ENCODE measurements around the gene CALY.

The CALY gene

DNA sequence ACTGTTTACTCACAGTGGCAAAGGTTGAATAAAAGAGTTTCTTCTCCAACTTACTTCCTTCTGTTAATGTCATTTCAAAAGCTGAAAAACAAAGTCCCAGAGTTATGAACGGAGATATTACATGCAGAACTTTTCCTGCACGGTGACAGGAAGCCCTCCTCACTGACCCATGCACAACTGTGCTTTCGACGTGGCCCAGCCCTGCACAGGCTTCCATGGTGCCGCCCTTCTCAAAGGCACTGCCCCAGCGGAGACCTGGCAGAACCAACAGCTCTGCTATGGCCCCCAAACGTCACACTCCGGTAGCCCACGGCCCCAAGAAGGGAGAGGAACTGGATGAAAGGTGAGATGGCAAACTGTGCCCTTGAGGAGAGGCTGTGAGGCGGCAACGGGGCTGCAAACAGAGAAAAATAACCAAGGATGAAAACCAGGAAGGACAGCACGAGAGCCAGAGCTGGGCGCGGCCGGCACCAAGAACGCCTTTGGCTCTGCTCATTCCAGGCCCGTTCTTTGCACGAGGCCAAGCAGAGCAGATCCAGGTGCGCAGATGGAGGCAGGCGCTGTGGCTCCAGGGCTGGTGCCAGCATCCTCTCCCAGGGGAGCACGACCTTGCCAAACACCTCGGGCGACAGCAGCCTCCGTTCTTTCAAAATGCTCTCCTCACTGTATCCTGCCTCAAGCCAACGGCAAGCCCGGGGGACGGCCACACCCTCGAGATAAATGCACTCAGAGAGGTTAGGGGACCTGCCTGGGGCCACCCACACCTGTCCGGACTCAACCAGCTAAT lies 28.1 kb upstream of the CALY start:
- TF ChIP-seq WT1 (tag by site-specific recombination; IDR thresholded peaks at IDR 0.05) (no peak), ZNF416 (tag by site-specific recombination; IDR thresholded peaks at IDR 0.05) (no peak), SCRT1 (tag by site-specific recombination; IDR thresholded peaks at IDR 0.05; ENCODE audit: borderline replicate concordance) (no peak)
- no peak overlapping the region for H3K4me3 ChIP-seq (ENCODE audit: low read depth, low read length)
- H3K9me3 ChIP-seq (ENCODE audit: control insufficient read depth, insufficient read depth, low read depth, low read length) = no peaks in the 10 kb centered on the region
- ChIA-PET POLR2A (no interaction called here), CTCF (interaction anchor here (4.2 kb wide), 1 partner anchor 35 kb away, joined by 27 read pairs; no protein-coding TSS in a partner anchor)
- H3K27ac ChIP-seq (ENCODE audit: extremely low read depth, low read depth, low read length) = no peak overlapping the region
- no peaks in the 10 kb centered on the region for H3K4me1 ChIP-seq (ENCODE audit: control insufficient read depth, insufficient read depth, low read length)
- peaks cover 0 to 69% of the 10 kb centered on the region in 2 experiments; a peak in 2 of 3 replicates for H3K36me3 ChIP-seq (ENCODE audit: control insufficient read depth in 2 of 2, insufficient read depth in 1 of 2, low read length in 2 of 2)

DNA sequence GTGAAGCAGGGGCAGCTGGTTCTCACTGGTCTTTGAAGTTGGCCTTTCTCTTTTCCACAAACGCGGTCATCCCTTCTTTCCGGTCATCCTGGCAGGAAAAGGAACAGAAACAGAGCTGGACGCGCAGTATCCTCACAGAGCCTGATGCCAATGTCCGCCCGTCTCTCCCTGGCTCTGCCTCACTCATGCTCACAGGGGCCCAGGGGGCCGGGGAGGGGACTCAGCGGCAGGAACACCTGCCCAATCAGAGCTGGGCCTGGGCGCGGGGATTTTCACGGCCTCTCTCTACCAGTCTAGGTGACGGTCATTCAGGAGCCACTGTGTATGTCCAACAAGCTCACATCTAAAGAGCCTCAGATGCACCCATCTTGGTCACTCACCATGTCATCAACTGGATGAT lies 26.1 kb upstream of the CALY start:
- ChIA-PET CTCF (interaction anchor here (4.2 kb wide), 1 partner anchor 33 kb away, joined by 27 read pairs; no protein-coding TSS in a partner anchor), POLR2A (interaction anchor here (0.6 to 2.6 kb wide), 2 partner anchors 10 to 20 kb away, joined by 4 to 16 read pairs; partner anchors contain the start of gene ECHS1)
- no peaks in the 10 kb centered on the region for H3K9me3 ChIP-seq (ENCODE audit: control insufficient read depth, insufficient read depth, low read depth, low read length)
- H3K36me3 ChIP-seq (ENCODE audit: control insufficient read depth in 2 of 2, insufficient read depth in 1 of 2, low read length in 2 of 2) = peaks cover 0 to 49% of the 10 kb centered on the region in 2 experiments; a peak in 2 of 3 replicates
- no peak overlapping the region for H3K4me3 ChIP-seq (ENCODE audit: low read depth, low read length)
- H3K4me1 ChIP-seq (ENCODE audit: control insufficient read depth, insufficient read depth, low read length) = peaks cover 4% of the 10 kb centered on the region; the same call in 1 of the 2 replicates
- no peak overlapping the region for H3K27ac ChIP-seq (ENCODE audit: extremely low read depth, low read depth, low read length)
- no peak for TF ChIP-seq MYNN (tag by site-specific recombination; IDR thresholded peaks at IDR 0.05; ENCODE audit: borderline replicate concordance)
- no peak for TF ChIP-seq ZNF341 (tag by site-specific recombination; IDR thresholded peaks at IDR 0.05; ENCODE audit: low read depth)
- TF ChIP-seq, protein P1, sequence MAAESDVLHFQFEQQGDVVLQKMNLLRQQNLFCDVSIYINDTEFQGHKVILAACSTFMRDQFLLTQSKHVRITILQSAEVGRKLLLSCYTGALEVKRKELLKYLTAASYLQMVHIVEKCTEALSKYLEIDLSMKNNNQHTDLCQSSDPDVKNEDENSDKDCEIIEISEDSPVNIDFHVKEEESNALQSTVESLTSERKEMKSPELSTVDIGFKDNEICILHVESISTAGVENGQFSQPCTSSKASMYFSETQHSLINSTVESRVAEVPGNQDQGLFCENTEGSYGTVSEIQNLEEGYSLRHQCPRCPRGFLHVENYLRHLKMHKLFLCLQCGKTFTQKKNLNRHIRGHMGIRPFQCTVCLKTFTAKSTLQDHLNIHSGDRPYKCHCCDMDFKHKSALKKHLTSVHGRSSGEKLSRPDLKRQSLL (tag by site-specific recombination; IDR thresholded peaks at IDR 0.05) = no peak
- TF ChIP-seq, protein P2, sequence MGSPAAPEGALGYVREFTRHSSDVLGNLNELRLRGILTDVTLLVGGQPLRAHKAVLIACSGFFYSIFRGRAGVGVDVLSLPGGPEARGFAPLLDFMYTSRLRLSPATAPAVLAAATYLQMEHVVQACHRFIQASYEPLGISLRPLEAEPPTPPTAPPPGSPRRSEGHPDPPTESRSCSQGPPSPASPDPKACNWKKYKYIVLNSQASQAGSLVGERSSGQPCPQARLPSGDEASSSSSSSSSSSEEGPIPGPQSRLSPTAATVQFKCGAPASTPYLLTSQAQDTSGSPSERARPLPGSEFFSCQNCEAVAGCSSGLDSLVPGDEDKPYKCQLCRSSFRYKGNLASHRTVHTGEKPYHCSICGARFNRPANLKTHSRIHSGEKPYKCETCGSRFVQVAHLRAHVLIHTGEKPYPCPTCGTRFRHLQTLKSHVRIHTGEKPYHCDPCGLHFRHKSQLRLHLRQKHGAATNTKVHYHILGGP (tag by site-specific recombination; IDR thresholded peaks at IDR 0.05) = no peak
- TF ChIP-seq ZSCAN23 (tag by site-specific recombination; IDR thresholded peaks at IDR 0.05) = no peak
- TF ChIP-seq ZNF560 (tag by site-specific recombination; IDR thresholded peaks at IDR 0.05; ENCODE audit: borderline replicate concordance) = no peak
- TF ChIP-seq, protein P3, sequence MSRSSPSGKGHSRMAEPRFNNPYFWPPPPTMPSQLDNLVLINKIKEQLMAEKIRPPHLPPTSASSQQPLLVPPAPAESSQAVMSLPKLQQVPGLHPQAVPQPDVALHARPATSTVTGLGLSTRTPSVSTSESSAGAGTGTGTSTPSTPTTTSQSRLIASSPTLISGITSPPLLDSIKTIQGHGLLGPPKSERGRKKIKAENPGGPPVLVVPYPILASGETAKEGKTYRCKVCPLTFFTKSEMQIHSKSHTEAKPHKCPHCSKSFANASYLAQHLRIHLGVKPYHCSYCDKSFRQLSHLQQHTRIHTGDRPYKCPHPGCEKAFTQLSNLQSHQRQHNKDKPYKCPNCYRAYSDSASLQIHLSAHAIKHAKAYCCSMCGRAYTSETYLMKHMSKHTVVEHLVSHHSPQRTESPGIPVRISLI (tag by site-specific recombination; IDR thresholded peaks at IDR 0.05) = no peak
- TF ChIP-seq, protein P4, sequence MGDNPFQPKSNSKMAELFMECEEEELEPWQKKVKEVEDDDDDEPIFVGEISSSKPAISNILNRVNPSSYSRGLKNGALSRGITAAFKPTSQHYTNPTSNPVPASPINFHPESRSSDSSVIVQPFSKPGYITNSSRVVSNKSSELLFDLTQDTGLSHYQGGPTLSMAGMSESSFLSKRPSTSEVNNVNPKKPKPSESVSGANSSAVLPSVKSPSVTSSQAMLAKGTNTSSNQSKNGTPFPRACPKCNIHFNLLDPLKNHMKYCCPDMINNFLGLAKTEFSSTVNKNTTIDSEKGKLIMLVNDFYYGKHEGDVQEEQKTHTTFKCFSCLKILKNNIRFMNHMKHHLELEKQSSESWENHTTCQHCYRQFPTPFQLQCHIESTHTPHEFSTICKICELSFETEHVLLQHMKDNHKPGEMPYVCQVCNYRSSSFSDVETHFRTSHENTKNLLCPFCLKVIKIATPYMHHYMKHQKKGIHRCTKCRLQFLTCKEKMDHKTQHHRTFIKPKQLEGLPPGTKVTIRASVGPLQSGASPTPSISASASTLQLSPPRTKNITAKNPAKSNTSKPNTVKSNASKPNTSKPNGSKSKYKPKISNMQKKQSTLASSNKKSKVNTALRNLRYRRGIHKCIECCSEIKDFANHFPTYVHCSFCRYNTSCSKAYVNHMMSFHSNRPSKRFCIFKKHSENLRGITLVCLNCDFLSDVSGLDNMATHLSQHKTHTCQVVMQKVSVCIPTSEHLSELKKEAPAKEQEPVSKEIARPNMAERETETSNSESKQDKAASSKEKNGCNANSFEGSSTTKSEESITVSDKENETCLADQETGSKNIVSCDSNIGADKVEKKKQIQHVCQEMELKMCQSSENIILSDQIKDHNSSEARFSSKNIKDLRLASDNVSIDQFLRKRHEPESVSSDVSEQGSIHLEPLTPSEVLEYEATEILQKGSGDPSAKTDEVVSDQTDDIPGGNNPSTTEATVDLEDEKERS (tag by site-specific recombination; IDR thresholded peaks at IDR 0.05) = no peak
- no peak for TF ChIP-seq ZNF394 (tag by site-specific recombination; IDR thresholded peaks at IDR 0.05; ENCODE audit: borderline replicate concordance)
- TF ChIP-seq, protein P5, sequence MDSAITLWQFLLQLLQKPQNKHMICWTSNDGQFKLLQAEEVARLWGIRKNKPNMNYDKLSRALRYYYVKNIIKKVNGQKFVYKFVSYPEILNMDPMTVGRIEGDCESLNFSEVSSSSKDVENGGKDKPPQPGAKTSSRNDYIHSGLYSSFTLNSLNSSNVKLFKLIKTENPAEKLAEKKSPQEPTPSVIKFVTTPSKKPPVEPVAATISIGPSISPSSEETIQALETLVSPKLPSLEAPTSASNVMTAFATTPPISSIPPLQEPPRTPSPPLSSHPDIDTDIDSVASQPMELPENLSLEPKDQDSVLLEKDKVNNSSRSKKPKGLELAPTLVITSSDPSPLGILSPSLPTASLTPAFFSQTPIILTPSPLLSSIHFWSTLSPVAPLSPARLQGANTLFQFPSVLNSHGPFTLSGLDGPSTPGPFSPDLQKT (IDR thresholded peaks at IDR 0.05; ENCODE audit: borderline replicate concordance, low read depth, low read length) = no peak
- no peak for TF ChIP-seq KLF16 (tag by site-specific recombination; IDR thresholded peaks at IDR 0.05)
- TF ChIP-seq ZNF274 (IDR thresholded peaks at IDR 0.05; ENCODE audit: low read length) = no peak
- no peak for TF ChIP-seq ZNF274 (tag by site-specific recombination; IDR thresholded peaks at IDR 0.05; ENCODE audit: borderline replicate concordance)
- TF ChIP-seq, protein P6, sequence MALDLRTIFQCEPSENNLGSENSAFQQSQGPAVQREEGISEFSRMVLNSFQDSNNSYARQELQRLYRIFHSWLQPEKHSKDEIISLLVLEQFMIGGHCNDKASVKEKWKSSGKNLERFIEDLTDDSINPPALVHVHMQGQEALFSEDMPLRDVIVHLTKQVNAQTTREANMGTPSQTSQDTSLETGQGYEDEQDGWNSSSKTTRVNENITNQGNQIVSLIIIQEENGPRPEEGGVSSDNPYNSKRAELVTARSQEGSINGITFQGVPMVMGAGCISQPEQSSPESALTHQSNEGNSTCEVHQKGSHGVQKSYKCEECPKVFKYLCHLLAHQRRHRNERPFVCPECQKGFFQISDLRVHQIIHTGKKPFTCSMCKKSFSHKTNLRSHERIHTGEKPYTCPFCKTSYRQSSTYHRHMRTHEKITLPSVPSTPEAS (tag by site-specific recombination; IDR thresholded peaks at IDR 0.05) = no peak
